PC-9 (cell line): ENCODE data around the gene IRF6. TPM values are rescaled to one million over a fixed set of nuclear protein-coding genes. Genes with fewer than 3 reads are reported as not detected.
"Not testable (repeated sequence)": the region's sequence is repeated elsewhere in the genome, so short reads cannot be mapped to it uniquely, and the experiment has no call there.

ENCODE experiments used
- BruUV-seq: library from RNA; stranded (reverse); fragments of 400-500 nt; replicated peaks from 2 replicates; lab custom pipeline; 2021; lab: Mats Ljungman, UMichigan
- CTCF ChIA-PET: fragments of 300-600 bp; sonication (Branson Sonifier 250); formaldehyde crosslinking; loops from one replicate; lab custom pipeline; 2022; ENCODE audit warnings: antibody characterized with exemption; lab: Charles Lee
- POLR2A ChIA-PET: fragments of 300-600 bp; sonication (Branson Sonifier 250); formaldehyde crosslinking; loops from one replicate; lab custom pipeline; 2022; ENCODE audit warnings: antibody characterized with exemption; ENCODE audit not compliant: unreplicated experiment; lab: Charles Lee
- DNase-seq, 2 experiments: peaks; one replicate each; pipeline versions ENCODE4 v3.0.0 to v3.0.0-alpha.2; 2015 to 2022; ENCODE audit warnings: mixed read lengths in 1 of 2
- H2AFZ ChIP-seq: fragments of 200-600 bp; sonication (generic); 2 replicates; pipeline ENCODE4 v1.8.1; 2017; ENCODE audit warnings: antibody characterized with exemption
- H3F3A ChIP-seq: fragments of 200-600 bp; sonication (generic); 2 replicates; pipeline ENCODE4 v1.8.1; 2017; ENCODE audit warnings: antibody characterized with exemption, mild to moderate bottlenecking, low read depth; ENCODE audit not compliant: insufficient read depth
- H3K27ac ChIP-seq: fragments of 200-600 bp; sonication (generic); 2 replicates; pipeline ENCODE4 v1.6.1; 2016; ENCODE audit warnings: mixed run types
- H3K27me3 ChIP-seq: fragments of 200-600 bp; sonication (generic); 2 replicates; pipeline ENCODE4 v1.6.1; 2016; ENCODE audit warnings: low read depth, mixed run types; ENCODE audit not compliant: insufficient read depth
- H3K36me3 ChIP-seq: fragments of 200-600 bp; sonication (generic); 2 replicates; pipeline ENCODE4 v1.6.1; 2016; ENCODE audit warnings: low read depth, mixed run types
- H3K4me1 ChIP-seq: fragments of 200-600 bp; sonication (generic); replicated peaks from 2 replicates; pipeline ENCODE4 v1.6.1; 2016; ENCODE audit warnings: mixed run types; ENCODE audit not compliant: insufficient read depth
- H3K4me2 ChIP-seq: fragments of 200-600 bp; sonication (generic); 2 replicates; pipeline ENCODE4 v1.6.1; 2017; ENCODE audit warnings: mixed run types
- H3K4me3 ChIP-seq: fragments of 200-600 bp; sonication (generic); 2 replicates; pipeline ENCODE4 v1.6.1; 2016; ENCODE audit warnings: mixed run types
- H3K79me2 ChIP-seq: fragments of 200-600 bp; sonication (generic); 2 replicates; pipeline ENCODE4 v1.6.1; 2017; ENCODE audit warnings: low read depth, mixed run types
- H3K9me2 ChIP-seq: fragments of 200-600 bp; sonication (generic); 2 replicates; pipeline ENCODE4 v1.8.1; 2017; ENCODE audit warnings: mild to moderate bottlenecking; ENCODE audit not compliant: insufficient read depth
- H3K9me3 ChIP-seq: fragments of 200-600 bp; sonication (generic); 2 replicates; pipeline ENCODE4 v1.8.1; 2016; ENCODE audit warnings: low read depth; ENCODE audit not compliant: insufficient read depth
- H4K20me1 ChIP-seq: fragments of 200-600 bp; sonication (generic); 2 replicates; pipeline ENCODE4 v1.8.1; 2017; ENCODE audit not compliant: insufficient read depth
- CTCF ChIP-seq: fragments of 200-600 bp; sonication (generic); conservative IDR thresholded peaks from 2 replicates; pipeline ENCODE4 v1.6.1; 2017; ENCODE audit warnings: mixed run types, antibody characterized with exemption, mild to moderate bottlenecking, moderate library complexity
- EZH2 ChIP-seq: fragments of 200-600 bp; sonication (generic); IDR thresholded peaks from 2 replicates; pipeline ENCODE4 v1.8.0; 2017; ENCODE audit warnings: antibody characterized with exemption, low read depth
- intact Hi-C: fragments of 100-400 bp; cut with micrococcal nuclease; formaldehyde crosslinking; loops from one replicate; pipeline ENCODE4 v1.10.0; 2022; ENCODE audit not compliant: unreplicated experiment
- total RNA-seq: library from RNA; stranded (reverse); gene quantifications from 2 replicates; pipeline ENCODE4 v1.2.3, GENCODE V29; 2021

Gene IRF6
- total RNA-seq, 1 experiment from 2014 or later: 46.5 TPM

GRCh38 chr1:209800984-209801834 is 4.7 kb downstream of the IRF6 start:
- ChIA-PET CTCF (no interaction called here), POLR2A (no interaction called here)
- no peaks in the 10 kb centered on the region for H3K9me2 ChIP-seq
- intact Hi-C loops: loop anchor here (5.0 kb wide), 1 partner anchor 41 kb away; no protein-coding TSS in a partner anchor
- H3K79me2 ChIP-seq: peaks cover 33% of the 10 kb centered on the region
- H4K20me1 ChIP-seq: no peaks in the 10 kb centered on the region; the same call in 1 of the 2 replicates
- BruUV-seq: no TSS peak
- no peak overlapping the region for H3K4me2 ChIP-seq
- H3F3A ChIP-seq: peaks cover under 1% of the 10 kb centered on the region; the same call in 1 of the 2 replicates
- DNase-seq: no peak
- no peak overlapping the region for H2AFZ ChIP-seq
- no peaks in the 10 kb centered on the region for H3K9me3 ChIP-seq
- no peaks in the 10 kb centered on the region for H3K27me3 ChIP-seq
- TF ChIP-seq CTCF (no peak), EZH2 (no peak)
- peaks cover 1% of the 10 kb centered on the region; the same call in 1 of the 2 replicates for H3K36me3 ChIP-seq
- H3K4me3 ChIP-seq: no peak overlapping the region
- H3K4me1 ChIP-seq: peaks cover 19% of the 10 kb centered on the region
- no peak overlapping the region for H3K27ac ChIP-seq

GRCh38 chr1:209797978-209798639 is 7.8 kb downstream of the IRF6 start:
- intact Hi-C loops: no loop called here
- Histone ChIP-seq H3K27me3 (no peaks in the 10 kb centered on the region), H3K27ac (no peak overlapping the region), H3K9me3 (no peaks in the 10 kb centered on the region), H3K79me2 (peaks cover 7% of the 10 kb centered on the region; the same call in 1 of the 2 replicates), H3K36me3 (peaks cover 27% of the 10 kb centered on the region), H3K4me3 (no peak overlapping the region), H4K20me1 (no peaks in the 10 kb centered on the region; the same call in 1 of the 2 replicates), H3K9me2 (no peaks in the 10 kb centered on the region), H3K4me1 (no peaks in the 10 kb centered on the region), H3F3A (no peaks in the 10 kb centered on the region), H2AFZ (no peak overlapping the region), H3K4me2 (no peak overlapping the region)
- no TSS peak for BruUV-seq
- CTCF ChIA-PET: interaction anchor here (0.6 kb wide), 1 partner anchor 399 kb away, joined by 3 read pairs; no protein-coding TSS in a partner anchor
- TF ChIP-seq CTCF (no peak; the same call in 1 of the 2 replicates), EZH2 (no peak)
- POLR2A ChIA-PET: no interaction called here
- no peak for DNase-seq

- H2AFZ ChIP-seq, intact Hi-C loops, H3K4me1 ChIP-seq, H3K4me3 ChIP-seq, H3K79me2 ChIP-seq, H4K20me1 ChIP-seq, CTCF ChIA-PET, H3K27me3 ChIP-seq, H3F3A ChIP-seq, H3K9me2 ChIP-seq, H3K27ac ChIP-seq, H3K9me3 ChIP-seq, POLR2A ChIA-PET, BruUV-seq, DNase-seq, H3K4me2 ChIP-seq: not testable (repeated sequence)
- H3K36me3 ChIP-seq: peaks cover 46% of the 10 kb centered on the region
Measured at GRCh38 chr1:209793711-209794110, 12.2 kb downstream of the IRF6 start.
